Measurements from ENCODE around the gene BUD13. TPM values are rescaled to one million over a fixed set of nuclear protein-coding genes. Genes with fewer than 3 reads are reported as not detected.

The BUD13 gene
- total and polyA plus RNA-seq, 10 of the 15 experiments (the other 5 are each of a cell fraction or from before 2014, with no cell fraction given), result 10.9 to 36.5 (median 24.7) TPM

GRCh38 chr11:116796548-116796947, 23.8 kb upstream of the BUD13 start:
- TF ChIP-seq IRF3 (IDR thresholded peaks at IDR 0.05) (no peak), BACH1 (IDR thresholded peaks at IDR 0.05; ENCODE audit: borderline replicate concordance) (peak; percentile 17; the same call in 1 of the 2 replicates)
- Histone ChIP-seq H4K20me1 (ENCODE audit: control insufficient read depth, insufficient read depth) (no peaks in the 10 kb centered on the region), H2AFZ (ENCODE audit: control insufficient read depth, low read depth, low read length) (no peak overlapping the region), H3K9me3 (replicated peaks; ENCODE audit: control insufficient read depth, insufficient read depth, low read length) (no peaks in the 10 kb centered on the region), H3K9ac (ENCODE audit: control insufficient read depth, insufficient read depth, low read length) (no peak overlapping the region), H3K4me3 (no peak overlapping the region), H3K79me2 (ENCODE audit: control insufficient read depth, insufficient read depth, low read length) (no peaks in the 10 kb centered on the region), H3K36me3 (ENCODE audit: control insufficient read depth in 2 of 2, insufficient read depth in 2 of 2, low read length in 1 of 2) (no peaks in the 10 kb centered on the region), H3K27ac (ENCODE audit: control insufficient read depth, insufficient read depth) (no peak overlapping the region), H3K4me2 (ENCODE audit: control insufficient read depth, insufficient read depth) (no peak overlapping the region), H3K27me3 (replicated peaks in 1 of 2; ENCODE audit: control insufficient read depth in 2 of 2, insufficient read depth in 2 of 2, low read length in 1 of 2) (no peaks in the 10 kb centered on the region; a peak in 1 of 4 replicates), H3K4me1 (ENCODE audit: control insufficient read depth, insufficient read depth, low read length) (no peaks in the 10 kb centered on the region)
- SMC1A ChIA-PET (ENCODE audit: uncharacterized antibody, unreplicated experiment), result interaction anchor here (1.6 kb wide), 1 partner anchor 303 kb away, joined by 3 read pairs; no protein-coding TSS in a partner anchor
- BruUV-seq (replicated peaks), result no TSS peak
- WGBS (ENCODE audit: insufficient coverage, insufficient replicate concordance, low lambda C conversion rate, missing lambda C conversion rate), result 33% methylated on average over 1 of the region's 1 CpG
- CTCF ChIA-PET, result interaction anchor here (0.7 to 10.9 kb wide), 2 partner anchors 38 to 330 kb away, joined by 3 to 183 read pairs; partner anchors contain the start of gene APOA1
- ATAC-seq, result no peak
- RAD21 ChIA-PET (ENCODE audit: unreplicated experiment), result interaction anchor here (1.1 kb wide), 1 partner anchor 57 kb away, joined by 3 read pairs; no protein-coding TSS in a partner anchor
- no peak for DNase-seq (ENCODE audit: low read depth, low spot score)
- in situ Hi-C loops (cut with MboI), result no loop called here
- POLR2A ChIA-PET, result interaction anchor here (0.7 kb wide), 1 partner anchor 60 kb away, joined by 3 read pairs; no protein-coding TSS in a partner anchor
- no peak for FAIRE-seq
- intact Hi-C loops (cut with micrococcal nuclease; ENCODE audit: unreplicated experiment), result no loop called here

GRCh38 chr11:116794851-116795250, 22.1 kb upstream of the BUD13 start:
- no peaks in the 10 kb centered on the region for H3K9me3 ChIP-seq (replicated peaks; ENCODE audit: control insufficient read depth, insufficient read depth, low read length)
- no peak overlapping the region for H3K4me3 ChIP-seq
- in situ Hi-C loops (cut with MboI), result no loop called here
- H3K4me1 ChIP-seq (ENCODE audit: control insufficient read depth, insufficient read depth, low read length), result peaks cover 4% of the 10 kb centered on the region; the same call in 1 of the 2 replicates
- no peak for ATAC-seq
- ChIA-PET RAD21 (ENCODE audit: unreplicated experiment) (interaction anchor here (2.1 kb wide), 1 partner anchor 41 kb away, joined by 13 read pairs; no protein-coding TSS in a partner anchor), POLR2A (no interaction called here), CTCF (interaction anchor here (3.2 to 10.9 kb wide), 2 partner anchors 40 to 311 kb away, joined by 11 to 183 read pairs; partner anchors contain the start of gene APOA1), SMC1A (ENCODE audit: uncharacterized antibody, unreplicated experiment) (interaction anchor here (0.9 to 5.1 kb wide), 4 partner anchors 19 to 311 kb away, joined by 3 to 42 read pairs (median 6); no protein-coding TSS in a partner anchor)
- no peak for DNase-seq (ENCODE audit: low read depth, low spot score)
- no peaks in the 10 kb centered on the region; a peak in 1 of 4 replicates for H3K27me3 ChIP-seq (replicated peaks in 1 of 2; ENCODE audit: control insufficient read depth in 2 of 2, insufficient read depth in 2 of 2, low read length in 1 of 2)
- H3K9ac ChIP-seq (ENCODE audit: control insufficient read depth, insufficient read depth, low read length), result no peak overlapping the region
- FAIRE-seq, result no peak
- H4K20me1 ChIP-seq (ENCODE audit: control insufficient read depth, insufficient read depth), result no peaks in the 10 kb centered on the region
- 33% methylated on average over 2 of the region's 2 CpGs for WGBS (ENCODE audit: insufficient coverage, insufficient replicate concordance, low lambda C conversion rate, missing lambda C conversion rate)
- H3K4me2 ChIP-seq (ENCODE audit: control insufficient read depth, insufficient read depth), result no peak overlapping the region
- intact Hi-C loops (cut with micrococcal nuclease; ENCODE audit: unreplicated experiment), result loop anchor here (5.0 kb wide), 1 partner anchor 432 kb away; no protein-coding TSS in a partner anchor
- no TSS peak for BruUV-seq (replicated peaks)
- no peaks in the 10 kb centered on the region for H3K79me2 ChIP-seq (ENCODE audit: control insufficient read depth, insufficient read depth, low read length)
- no peaks in the 10 kb centered on the region for H3K36me3 ChIP-seq (ENCODE audit: control insufficient read depth in 2 of 2, insufficient read depth in 2 of 2, low read length in 1 of 2)
- H3K27ac ChIP-seq (ENCODE audit: control insufficient read depth, insufficient read depth), result no peak overlapping the region
- no peak overlapping the region for H2AFZ ChIP-seq (ENCODE audit: control insufficient read depth, low read depth, low read length)
- TF ChIP-seq ZBTB4 (CRISPR knock-in tag; IDR thresholded peaks at IDR 0.05) (no peak), ETV6 (conservative IDR thresholded peaks at IDR 0.05 in 1 of 2, IDR thresholded peaks at IDR 0.05 in 1 of 2; ENCODE audit: borderline replicate concordance in 1 of 2, low read depth in 1 of 2) (no peak), SMAD5 (IDR thresholded peaks at IDR 0.05; ENCODE audit: low read depth) (no peak), KLF5 (IDR thresholded peaks at IDR 0.05; ENCODE audit: partially characterized antibody) (no peak), ATF7 (IDR thresholded peaks at IDR 0.05; ENCODE audit: low read depth) (no peak), SUPT20H (IDR thresholded peaks at IDR 0.05; ENCODE audit: borderline replicate concordance, control insufficient read depth, low read depth, low read length) (no peak), RAD51 (IDR thresholded peaks at IDR 0.05) (no peak), SP1 (IDR thresholded peaks at IDR 0.05; ENCODE audit: low read depth, low read length) (no peak)
- TF ChIP-seq, protein P1, sequence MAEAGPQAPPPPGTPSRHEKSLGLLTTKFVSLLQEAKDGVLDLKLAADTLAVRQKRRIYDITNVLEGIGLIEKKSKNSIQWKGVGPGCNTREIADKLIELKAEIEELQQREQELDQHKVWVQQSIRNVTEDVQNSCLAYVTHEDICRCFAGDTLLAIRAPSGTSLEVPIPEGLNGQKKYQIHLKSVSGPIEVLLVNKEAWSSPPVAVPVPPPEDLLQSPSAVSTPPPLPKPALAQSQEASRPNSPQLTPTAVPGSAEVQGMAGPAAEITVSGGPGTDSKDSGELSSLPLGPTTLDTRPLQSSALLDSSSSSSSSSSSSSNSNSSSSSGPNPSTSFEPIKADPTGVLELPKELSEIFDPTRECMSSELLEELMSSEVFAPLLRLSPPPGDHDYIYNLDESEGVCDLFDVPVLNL (IDR thresholded peaks at IDR 0.05; ENCODE audit: low read depth, low read length), result no peak
